HG02678 (cell line): ENCODE data around the gene HOXA4.

Source experiments
- ATAC-seq: cut with Tn5 transposase; IDR thresholded peaks from one replicate; pipeline ENCODE4 v1.9.1; 2021; ENCODE audit warnings: mild to moderate bottlenecking, moderate library complexity; ENCODE audit not compliant: unreplicated experiment

Gene HOXA4

GRCh38 chr7:27133409-27134231, 3.1 kb upstream of the HOXA4 start:
- ATAC-seq, result no peak

GRCh38 chr7:27132978-27133377, 2.4 kb upstream of the HOXA4 start:
- no peak for ATAC-seq

DNA sequence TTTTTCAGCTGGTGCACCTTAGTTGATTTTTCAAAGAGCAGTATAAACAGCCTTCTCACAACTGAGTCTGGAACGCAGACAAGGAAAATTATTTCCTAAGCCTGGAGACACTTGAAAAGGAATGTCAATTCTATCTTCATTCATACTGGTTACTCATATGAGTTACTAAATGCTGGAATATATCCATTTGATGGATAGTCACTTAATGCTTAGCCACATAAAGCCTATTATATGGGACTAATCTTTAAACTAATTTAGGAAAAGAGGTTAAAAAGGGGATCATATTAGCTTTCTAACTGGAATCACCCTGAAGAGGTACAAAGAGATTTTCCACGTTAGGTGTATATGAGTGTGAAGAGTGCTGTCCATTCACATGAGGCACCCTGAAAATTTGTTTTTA, 1.7 kb upstream of the HOXA4 start:
- no peak for ATAC-seq

- ATAC-seq, result no peak
Measured at GRCh38 chr7:27131390-27131819, 848 bp upstream of the HOXA4 start.

DNA sequence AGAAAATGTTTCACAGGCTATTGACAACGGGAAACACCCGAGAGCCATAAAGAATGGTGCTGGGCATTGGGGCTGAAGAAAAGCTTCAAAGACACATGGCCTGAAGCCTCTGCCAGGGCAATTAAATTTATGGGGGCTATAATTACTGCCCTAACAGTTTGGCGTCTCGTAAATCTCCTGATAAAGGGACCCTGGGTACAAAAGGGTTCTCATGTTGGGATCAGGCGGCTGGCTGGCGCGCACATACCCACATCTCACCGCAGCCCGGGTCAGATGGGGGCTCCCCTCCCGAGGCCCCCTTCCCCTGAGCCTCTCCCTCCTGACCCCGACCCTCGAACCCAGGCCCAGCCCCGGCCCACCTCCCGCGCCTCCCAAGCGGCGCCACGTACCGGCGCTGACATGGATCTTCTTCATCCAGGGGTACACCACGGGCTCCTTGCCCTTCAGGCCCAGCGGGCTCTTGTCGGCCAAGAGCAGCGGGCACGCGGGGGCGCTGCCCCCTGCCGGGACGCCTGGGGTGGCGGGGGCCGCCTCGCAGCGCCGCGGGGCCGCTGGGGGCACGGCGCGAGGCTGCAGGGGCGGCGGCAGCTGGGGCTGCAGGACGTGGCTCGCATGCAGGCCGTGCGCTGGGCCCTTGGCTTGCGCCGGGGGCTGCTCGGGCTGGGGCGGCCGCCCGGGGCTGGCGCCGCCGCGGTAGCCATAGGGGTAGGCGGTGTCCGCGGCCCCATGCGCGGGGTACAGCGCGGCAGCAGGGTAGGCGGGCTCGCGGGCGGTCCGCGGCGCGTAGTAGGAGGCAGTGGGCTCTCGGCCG, 623 bp downstream of the HOXA4 start:
- ATAC-seq, result no peak

GRCh38 chr7:27128776-27129728, 1.5 kb downstream of the HOXA4 start:
- ATAC-seq, result no peak

DNA sequence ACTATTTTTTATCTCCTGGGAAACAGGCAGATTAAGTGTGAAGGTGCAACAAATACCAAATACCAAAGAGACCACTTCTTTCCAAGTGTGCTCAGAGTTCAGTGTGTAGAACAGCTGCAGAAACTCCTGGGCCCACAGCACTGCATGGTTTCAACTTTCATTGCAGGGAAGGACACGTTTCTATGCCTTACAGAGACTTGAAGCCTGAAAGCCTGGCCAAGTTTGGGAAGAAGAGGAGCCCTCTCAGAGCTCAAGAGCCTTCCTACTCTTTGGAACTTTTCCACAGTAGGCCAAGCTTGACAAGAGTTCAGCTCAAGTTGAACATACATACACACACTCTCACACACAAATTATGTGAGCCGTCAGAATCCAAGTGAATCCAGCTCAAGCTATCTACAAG, 2.5 kb downstream of the HOXA4 start:
- ATAC-seq, result no peak

GRCh38 chr7:27126596-27127327, 3.8 kb downstream of the HOXA4 start:
- ATAC-seq, result no peak

GRCh38 chr7:27125986-27126394, 4.6 kb downstream of the HOXA4 start:
- no peak for ATAC-seq

- no peak for ATAC-seq
Measured at GRCh38 chr7:27124902-27125689, 5.5 kb downstream of the HOXA4 start.

DNA sequence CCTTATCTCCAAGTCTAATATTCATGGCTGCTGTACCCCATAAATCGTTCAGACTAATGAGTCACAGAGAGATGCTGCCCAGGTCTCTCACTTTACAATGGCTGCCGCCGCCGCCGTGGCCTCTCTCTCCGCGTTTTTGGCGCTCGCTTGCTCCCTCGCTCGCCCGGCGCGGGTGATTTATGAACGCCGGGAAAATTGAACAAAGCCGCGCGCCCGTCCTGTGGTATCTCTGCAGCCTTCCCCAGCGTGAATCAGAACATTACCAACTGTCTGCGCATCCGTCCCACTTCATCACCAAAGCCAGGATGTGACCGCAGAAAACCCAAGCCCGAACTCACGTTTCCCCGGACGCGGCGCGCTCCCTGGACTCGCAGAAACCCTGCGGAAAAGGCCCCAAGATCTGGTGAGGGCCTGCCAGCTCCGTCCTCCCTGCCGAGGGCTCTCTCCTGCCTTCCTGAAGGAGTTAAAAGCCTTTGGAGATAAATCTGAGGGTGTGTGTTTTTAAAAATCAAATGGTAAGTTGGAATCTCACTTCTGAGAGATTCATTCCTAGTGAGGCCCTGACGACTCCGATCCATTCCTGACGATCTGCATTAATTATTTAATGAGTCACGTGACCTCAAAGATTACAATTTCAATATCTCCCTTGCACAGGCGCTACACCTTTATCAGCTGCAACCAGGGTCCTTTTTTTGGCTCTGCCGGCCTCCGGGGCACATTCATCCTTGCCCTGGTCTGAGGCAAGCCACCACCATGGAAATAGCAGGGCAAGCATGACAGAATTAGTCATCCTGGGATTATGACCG, 6.3 kb downstream of the HOXA4 start:
- ATAC-seq, result no peak

DNA sequence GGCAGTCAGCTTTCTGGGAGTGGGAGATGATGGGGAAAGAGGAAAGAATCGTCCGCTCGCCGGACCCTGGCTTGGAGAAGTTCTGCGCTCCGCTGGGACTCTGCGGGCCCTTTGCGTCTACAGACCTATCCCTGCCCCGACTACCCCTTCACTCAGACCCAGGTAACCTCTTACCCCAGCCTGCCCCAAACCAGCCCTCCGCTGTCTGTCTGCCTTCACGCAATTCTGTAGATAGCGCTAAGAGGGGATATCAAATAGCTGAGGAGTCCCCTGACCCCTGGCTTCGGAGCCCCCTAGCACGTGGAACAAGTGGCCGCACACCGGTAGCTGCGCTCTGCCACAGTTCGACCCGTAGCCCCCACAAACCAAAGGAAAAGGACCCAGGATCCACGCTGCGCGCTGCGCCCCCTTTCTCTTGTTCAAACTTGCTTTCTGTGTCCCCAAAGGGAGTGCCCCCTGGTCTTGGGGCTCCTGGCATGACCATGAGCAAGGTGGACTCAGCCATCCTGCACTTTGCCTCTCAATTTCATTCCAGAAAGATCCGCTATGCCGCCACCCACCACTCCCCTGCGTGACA, 7.0 kb downstream of the HOXA4 start:
- ATAC-seq, result no peak

DNA sequence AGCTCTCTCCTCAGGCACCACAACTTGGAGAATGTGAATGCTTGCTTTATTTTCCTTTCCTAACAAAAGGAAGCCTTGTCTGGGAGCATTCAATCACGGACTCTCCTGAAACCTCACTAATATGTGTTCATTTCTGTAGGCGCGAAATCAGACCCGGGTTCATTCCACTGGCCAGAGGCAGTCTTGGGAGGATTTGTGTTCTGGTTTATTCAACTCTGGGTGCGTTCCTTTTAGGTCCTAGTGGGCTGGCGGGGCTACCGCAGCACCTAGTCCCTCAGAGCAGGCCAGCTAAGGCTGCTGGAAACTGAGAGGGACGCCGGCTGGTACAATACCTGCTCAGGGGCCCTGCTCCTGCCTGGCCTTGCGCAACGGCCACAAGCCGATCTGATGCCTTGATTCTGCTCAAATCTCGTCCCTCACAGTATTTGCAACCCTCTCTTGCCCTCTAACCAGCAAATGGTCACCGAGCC, 7.5 kb downstream of the HOXA4 start:
- no peak for ATAC-seq

DNA sequence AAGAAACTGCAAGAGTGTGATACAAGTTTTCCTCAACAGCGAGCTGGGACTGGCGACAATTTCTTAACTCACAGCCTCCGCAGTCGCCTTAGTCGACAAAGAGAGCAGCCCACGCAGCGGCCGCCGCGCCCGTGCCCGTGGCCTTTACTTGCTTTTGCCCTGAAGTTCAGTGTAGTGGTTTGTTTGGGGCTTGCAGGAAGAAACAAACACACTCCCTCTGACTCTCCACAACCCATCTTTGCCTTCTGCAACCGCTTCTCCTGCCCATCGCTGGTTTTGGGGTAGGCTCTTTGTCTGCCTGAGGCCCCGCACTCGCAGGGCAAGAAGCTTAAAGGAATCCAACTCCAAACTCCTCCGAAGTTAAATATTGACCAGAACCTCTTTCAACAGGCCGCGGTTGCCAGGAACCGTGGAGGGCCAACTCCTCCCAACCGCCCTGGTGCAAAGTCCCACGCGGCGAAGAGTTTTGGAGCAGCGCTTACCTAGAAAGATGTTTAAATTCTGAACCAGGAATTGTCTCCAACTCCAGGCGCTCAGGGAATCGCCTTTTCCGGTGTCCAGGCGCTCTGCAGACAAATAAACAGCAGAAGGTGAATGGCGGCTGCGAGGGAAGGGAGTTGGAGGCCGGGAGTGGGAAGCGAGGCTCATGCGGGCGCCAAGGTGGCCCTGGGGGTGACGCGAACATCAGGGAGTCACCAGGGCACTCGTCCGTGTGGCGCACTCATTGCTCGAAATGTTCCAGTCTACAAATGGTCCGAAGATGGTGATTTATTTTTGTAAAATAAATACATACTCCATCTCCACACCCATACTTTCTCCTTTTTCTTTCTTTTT, 8.3 kb downstream of the HOXA4 start:
- no peak for ATAC-seq

DNA sequence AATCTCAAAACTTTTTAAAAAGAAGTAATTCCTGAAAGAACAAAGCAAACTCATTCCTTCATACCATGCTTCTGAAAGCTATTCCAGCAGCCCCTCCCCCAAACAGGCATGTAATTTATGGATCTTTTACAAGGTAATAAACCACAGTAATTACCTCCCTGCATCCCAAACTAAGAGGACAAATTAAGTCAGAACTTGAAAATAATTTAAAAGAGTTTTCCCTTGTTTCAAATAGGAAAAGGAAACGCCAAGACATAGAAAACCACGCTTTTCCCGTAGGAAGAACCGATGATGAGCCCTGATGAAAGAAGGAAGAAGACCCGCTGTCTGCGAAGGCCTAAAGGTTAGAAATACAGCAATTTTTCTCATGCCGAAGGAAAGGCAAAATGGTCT, 8.9 kb downstream of the HOXA4 start:
- ATAC-seq, result no peak

DNA sequence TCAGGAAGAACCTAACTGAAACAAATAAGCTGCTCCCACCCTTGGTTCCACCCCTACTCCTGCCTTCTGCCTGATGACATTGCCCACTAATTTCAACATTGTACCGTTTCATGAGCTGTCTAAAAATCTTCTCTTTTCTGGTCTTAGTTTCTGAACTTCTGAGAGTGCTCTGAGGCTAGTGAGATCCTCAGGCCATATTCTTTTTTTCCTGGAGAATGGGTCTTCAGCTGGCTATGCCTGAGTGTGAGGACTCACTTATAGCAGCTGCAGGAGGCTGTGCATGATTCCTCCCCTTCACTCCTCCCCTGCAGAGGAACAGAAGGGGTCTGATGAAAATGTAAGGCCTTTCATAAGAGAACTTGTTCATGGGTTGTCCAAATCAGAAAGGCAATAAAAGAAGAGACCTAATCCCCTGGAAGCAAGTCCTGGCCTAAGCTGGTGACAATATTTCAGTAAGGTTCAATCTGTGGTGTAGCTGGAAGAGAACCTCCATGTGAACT, 11.1 kb downstream of the HOXA4 start:
- no peak for ATAC-seq

DNA sequence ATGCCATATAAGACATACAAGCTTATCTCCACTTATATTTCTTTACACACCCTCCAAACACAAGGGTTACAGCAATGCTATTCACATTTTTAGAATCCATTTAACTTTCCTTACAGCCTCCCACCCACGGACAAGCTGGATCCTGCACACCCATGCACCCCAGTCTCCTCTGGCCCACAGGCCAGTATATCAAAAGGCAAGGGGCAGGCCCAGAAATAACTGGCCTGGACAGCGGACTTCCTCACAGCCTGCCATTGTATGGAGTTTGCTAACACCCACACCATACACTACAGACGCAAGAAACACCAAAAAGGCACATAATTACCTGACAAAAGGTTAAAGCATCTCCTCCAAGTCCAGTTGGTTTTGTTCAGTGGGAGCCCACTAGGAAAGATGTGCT, 12.0 kb downstream of the HOXA4 start:
- ATAC-seq, result no peak
